Right ventricle myocardium superior (tissue), 1 donor: Measurements from ENCODE around the gene S1PR3. TPM values are rescaled to one million over a fixed set of nuclear protein-coding genes. Genes with fewer than 3 reads are reported as not detected.

ENCODE experiments used
- ATAC-seq: fragments of 200-7000 bp; cut with Tn5 transposase; one replicate; pipeline ENCODE4 v1.9.1; 2020; ENCODE audit warnings: mild to moderate bottlenecking; ENCODE audit not compliant: poor library complexity
- DNase-seq: peaks from one replicate; pipeline ENCODE4 v3.0.0-alpha.2; 2020
- intact Hi-C: fragments of 100-400 bp; cut with DNase I; formaldehyde crosslinking; loops from one replicate; pipeline ENCODE4 v1.11.2; 2022
- total RNA-seq: library from RNA; stranded (reverse); fragmentation: NEBNext Ultra II Directional; extraction: Animal tissue kit (Norgen Biotek cat#: 25700); gene quantifications from one replicate; pipeline ENCODE4 v1.2.1, GENCODE V29; 2021
- donor health status: DM: no; HTN: yes; CAD: no; lungs with severe emphysema.

Gene S1PR3
- total RNA-seq, 1 donor from 2014 or later: 28.2 TPM

DNA sequence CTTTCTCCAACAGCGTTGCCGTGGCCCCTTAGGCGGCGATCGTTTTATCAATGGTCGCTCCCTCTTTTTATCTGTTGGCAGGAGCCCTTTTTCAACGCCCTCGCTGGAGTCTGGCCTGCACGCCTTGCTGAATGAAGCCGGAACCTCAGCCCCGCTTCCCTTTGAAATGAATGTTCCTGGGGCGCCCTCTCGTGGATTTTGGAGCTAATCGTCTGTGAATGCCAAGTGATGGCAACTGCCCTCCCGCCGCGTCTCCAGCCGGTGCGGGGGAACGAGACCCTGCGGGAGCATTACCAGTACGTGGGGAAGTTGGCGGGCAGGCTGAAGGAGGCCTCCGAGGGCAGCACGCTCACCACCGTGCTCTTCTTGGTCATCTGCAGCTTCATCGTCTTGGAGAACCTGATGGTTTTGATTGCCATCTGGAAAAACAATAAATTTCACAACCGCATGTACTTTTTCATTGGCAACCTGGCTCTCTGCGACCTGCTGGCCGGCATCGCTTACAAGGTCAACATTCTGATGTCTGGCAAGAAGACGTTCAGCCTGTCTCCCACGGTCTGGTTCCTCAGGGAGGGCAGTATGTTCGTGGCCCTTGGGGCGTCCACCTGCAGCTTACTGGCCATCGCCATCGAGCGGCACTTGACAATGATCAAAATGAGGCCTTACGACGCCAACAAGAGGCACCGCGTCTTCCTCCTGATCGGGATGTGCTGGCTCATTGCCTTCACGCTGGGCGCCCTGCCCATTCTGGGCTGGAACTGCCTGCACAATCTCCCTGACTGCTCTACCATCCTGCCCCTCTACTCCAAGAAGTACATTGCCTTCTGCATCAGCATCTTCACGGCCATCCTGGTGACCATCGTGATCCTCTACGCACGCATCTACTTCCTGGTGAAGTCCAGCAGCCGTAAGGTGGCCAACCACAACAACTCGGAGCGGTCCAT is 10.0 kb downstream of the S1PR3 start:
- ATAC-seq (peak; percentile 76), DNase-seq (peak; percentile 92)
- intact Hi-C loops: loop anchor here (2.0 kb wide), 1 partner anchor 408 kb away; no protein-coding TSS in a partner anchor

DNA sequence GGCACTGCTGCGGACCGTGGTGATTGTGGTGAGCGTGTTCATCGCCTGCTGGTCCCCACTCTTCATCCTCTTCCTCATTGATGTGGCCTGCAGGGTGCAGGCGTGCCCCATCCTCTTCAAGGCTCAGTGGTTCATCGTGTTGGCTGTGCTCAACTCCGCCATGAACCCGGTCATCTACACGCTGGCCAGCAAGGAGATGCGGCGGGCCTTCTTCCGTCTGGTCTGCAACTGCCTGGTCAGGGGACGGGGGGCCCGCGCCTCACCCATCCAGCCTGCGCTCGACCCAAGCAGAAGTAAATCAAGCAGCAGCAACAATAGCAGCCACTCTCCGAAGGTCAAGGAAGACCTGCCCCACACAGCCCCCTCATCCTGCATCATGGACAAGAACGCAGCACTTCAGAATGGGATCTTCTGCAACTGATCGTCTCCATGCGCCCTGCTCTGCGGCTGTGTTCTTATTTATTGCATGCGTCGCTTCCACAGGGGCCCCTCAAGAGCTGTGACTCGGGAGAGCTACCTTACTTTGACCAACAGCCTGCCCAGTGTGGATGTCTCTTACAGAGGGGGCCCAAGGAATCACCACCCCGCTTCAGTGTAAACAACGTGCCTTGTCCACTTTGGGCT is 10.8 kb downstream of the S1PR3 start:
- intact Hi-C loops: loop anchor here (2.0 kb wide), 1 partner anchor 409 kb away; no protein-coding TSS in a partner anchor
- DNase-seq (no peak), ATAC-seq (no peak)

DNA sequence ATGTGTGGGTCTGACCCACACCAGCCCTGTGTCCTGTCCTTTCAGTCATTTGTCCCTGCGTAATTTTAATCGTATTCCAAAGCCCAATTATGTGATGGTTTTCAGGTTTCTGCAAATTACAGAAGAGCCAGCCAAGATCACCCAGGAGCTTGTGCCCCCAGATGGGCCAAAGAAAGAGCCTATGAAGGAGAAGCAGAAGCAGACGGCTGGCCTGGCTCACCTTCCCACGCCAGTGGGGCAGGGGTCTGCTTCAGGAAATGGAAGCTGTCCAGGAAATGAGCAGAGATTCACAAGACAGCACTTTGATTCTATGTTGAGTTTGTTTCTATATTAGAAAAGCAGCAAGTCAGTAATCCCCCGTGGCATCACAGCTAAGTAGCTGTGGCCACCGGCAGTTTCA is 11.7 kb downstream of the S1PR3 start:
- intact Hi-C loops: no loop called here
- no peak for DNase-seq

DNA sequence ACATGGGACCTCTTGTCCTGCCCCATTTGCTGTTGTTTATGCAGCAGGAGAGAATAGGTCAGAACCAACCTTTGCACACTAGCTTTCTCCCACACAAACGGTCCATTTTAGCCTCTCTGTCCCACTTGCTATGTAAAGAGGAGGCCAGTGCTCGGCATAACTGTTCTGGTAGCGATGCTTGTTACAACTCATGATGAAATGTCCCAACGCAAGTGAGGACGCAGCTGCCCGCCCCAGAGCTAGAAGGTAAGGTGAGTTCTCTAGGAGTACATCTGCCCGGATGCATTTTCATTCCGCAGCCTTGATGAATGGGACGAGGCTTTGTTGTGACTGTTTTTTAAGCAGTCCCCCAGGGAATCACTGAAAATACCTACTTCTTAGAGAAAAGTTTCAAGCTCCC is 14.1 kb downstream of the S1PR3 start:
- ATAC-seq: no peak
- DNase-seq: no peak
- intact Hi-C loops: no loop called here

More for the DNA sequence above, 11.7 kb downstream of the S1PR3 start:
- no peak for ATAC-seq

DNA sequence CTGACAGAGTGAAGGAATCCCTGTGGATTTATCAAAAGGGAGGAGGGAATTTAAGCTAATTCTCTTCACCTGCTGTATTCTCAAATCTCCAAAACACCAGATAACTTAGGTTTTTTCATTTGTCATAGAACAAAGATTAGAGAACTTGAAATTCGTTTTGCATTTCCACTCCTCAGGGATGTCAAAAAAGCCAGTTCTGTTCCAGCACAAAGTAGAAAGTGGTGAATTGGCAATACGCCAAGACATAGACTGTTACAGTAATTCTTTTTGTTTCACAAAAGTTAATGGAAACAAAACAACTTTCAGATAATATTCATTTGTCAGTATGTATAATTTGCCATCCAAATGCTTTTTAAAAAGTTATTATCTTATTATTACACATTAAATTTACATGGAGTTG is 15.0 kb downstream of the S1PR3 start:
- DNase-seq (no peak), ATAC-seq (no peak)
- intact Hi-C loops: no loop called here

DNA sequence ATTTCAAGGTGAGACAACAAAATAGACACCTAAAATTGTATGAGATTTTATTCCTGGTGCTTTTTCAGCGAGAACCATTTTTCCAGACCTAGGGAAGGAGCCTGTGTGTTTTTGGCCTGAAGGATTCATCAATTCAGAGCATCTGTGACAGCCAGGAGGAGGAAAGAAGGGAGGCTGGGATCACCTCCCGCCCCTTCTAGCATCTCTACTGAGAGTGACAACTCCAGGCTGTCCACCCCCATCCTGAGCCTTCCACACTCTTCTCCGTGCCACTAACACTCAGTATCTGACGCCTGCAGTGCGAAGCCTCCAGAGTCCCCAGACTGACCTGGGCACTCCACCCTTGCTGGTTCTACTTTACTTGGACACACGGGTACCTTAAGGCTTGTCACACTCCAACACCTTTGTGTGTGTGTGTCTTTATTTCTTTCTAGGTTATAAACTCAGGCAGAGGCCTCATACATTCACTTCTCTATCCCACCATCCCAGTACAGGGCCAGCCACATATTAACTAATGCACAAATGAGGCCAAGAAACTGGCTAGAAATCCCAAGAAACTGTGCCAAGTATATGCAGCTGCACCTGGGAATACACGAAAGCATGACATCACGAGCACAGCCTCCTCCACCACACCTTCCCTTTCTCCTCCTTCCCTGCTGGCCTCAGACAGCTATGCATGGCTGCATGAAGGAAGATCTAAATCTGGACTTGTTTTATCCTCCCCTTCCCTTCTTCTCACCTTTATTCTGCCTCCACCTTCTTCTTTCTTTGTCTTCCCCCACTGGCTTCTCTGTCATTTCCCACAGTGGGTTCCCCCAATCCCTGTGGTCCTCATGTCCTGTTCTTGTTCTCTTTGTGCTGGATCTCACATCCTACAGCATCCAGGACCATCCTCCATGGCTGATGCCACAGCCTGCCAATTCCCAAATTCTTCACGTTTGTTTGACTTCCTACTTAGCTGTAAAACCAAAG is 16.0 kb downstream of the S1PR3 start:
- no peak for DNase-seq
- no peak for ATAC-seq
- intact Hi-C loops: no loop called here

DNA sequence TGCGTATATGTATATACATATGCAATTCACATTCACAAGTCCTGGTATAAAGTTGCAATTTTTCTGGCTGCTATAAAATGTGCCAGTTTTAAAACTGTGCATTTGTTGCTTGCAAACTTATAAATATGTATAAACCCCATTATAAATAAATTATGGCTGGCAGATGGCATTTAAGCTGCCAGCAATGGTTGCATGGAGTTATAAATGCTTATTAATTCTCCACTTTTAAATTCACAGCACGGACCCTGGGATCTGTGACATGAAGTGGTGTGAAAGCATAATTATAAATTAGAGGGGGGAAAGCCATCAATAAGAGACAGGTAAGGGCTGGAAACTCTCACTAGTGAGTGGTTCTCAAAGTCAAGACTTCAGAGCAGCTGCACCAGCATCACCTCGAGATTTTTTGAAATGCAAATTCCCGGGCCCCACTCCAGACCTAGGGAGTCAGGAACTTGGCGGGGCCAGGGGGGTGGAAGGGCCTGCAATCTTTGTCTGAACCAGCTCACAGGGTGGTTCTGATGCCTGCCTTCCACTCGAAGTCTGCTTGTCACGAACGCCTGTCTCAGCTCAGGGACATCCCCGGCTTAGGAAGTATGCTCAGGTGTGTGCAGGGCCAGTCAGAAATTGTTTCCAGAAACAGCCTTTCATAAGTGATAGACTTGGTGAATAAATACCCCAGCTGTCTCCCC is 16.9 kb downstream of the S1PR3 start:
- DNase-seq (no peak), ATAC-seq (no peak)
- intact Hi-C loops: no loop called here

DNA sequence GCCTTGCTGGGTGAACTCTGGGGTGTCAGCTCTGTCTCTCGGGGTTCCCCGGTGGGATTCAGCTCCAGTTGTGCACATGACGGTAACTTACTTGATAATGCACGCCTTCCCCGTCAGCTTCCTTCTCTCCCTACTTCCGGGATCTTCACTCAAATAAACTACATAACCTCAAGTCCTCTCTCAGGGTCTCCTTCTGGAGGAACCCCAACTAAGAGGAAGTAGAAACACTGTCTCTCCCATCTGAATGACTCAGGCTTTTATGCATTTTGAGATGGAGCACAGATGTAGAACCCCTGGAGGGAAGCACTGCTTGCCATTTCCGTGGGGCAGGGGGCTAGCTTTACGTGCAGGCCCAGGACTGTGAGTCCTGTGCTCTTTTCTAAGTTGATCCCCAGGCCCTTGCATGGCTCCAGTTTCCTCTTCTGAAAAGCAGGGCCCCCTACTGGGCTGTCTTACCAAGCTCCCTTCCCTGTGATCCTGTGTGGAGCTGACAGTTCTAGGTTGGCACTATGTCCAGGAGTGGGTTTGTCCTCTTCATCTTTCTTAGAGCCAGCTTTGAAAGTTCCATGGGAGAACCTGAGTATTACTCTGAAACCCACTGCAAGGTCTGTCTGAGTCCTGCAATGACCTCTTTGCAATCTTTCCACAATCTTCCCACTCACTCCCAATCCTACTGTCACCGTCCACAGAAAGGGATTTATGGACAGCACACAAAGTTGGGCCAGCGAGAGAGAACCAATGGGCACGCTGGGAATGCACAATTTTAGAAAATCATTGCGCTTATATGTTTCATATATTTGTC is 17.7 kb downstream of the S1PR3 start:
- ATAC-seq: no peak
- intact Hi-C loops: no loop called here
- no peak for DNase-seq

DNA sequence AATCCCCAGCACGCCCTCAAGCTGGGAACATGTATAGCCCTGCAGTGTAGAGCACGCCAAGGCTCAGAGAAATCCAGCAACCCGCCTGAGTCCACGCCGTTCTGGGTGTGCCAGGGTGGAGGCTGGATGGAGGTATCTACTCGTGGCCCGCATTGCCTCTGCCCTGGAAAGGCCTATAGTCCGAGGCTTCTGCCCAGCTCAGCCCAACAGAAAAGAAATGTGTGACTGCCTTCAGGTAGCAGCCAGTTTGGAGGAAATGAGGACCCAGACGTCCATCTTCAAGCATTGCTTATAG is 18.2 kb downstream of the S1PR3 start:
- no peak for DNase-seq
- intact Hi-C loops: no loop called here
- ATAC-seq: no peak

DNA sequence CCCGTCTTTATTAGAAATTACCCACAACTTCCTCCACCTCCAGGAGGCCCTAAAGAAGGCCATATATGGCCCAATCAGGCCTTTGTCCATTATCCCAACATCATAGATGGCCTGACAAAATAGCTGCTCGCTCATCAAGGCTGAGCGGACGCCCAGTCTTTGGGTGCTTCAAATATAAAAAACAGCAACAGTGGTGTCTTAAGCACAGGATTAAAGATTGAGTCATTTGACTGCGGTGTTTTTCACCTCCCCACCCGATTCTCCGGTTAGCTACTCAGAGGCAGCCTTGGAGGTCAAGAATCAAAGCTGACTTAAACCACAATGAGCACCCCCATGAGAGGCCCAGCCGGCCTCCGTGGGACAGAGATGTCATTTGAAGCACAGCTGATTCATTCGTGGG is 18.8 kb downstream of the S1PR3 start:
- ATAC-seq: no peak
- DNase-seq: no peak
- intact Hi-C loops: no loop called here

DNA sequence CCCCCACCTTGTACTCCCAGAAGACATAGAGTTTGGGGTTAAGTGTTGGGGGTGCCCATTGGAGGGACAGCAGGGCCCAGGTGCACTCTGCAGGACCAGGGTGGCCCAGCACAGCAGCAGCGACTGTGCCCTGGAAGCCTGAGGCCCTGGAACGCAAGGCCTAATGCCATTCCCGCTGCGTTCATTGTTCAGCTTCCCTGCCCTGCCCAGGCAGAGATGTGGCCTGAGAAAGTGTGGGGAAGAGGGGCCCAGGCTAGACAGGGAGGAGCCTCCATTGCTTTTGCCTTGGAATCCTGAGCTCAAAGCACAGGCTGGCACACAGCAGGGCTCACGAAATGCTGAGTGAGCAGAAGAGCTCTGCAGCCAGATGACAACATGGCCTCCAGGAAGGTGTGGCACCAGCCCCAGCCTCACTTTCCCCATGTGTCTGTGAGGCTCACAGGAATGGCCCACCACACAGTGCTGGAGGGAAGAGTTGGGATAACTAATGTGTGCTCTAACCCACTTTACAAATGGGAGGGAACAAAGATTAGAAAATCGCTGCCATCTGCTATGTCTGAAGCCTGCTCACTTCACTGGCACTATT is 19.4 kb downstream of the S1PR3 start:
- DNase-seq (no peak), ATAC-seq (no peak)
- intact Hi-C loops: no loop called here

DNA sequence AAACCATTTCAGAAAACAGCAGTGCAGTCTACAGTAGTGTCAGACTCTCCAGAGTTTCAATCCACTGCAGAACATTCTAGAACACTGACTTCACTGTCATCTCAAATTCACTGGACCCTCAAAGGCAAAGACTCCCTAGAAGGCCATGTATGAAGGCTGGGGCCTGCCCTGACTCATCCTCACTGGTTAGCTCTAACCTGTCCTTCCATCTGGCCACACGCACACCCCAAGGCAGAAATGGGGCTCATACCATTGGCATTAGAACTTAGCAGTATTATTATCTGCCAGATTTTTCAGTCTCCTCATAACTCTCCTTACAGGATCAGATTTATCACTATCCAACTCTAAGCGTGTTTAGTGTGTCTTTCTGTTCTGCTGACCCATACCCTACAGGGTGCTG is 20.4 kb downstream of the S1PR3 start:
- ATAC-seq (no peak), DNase-seq (no peak)
- intact Hi-C loops: no loop called here

DNA sequence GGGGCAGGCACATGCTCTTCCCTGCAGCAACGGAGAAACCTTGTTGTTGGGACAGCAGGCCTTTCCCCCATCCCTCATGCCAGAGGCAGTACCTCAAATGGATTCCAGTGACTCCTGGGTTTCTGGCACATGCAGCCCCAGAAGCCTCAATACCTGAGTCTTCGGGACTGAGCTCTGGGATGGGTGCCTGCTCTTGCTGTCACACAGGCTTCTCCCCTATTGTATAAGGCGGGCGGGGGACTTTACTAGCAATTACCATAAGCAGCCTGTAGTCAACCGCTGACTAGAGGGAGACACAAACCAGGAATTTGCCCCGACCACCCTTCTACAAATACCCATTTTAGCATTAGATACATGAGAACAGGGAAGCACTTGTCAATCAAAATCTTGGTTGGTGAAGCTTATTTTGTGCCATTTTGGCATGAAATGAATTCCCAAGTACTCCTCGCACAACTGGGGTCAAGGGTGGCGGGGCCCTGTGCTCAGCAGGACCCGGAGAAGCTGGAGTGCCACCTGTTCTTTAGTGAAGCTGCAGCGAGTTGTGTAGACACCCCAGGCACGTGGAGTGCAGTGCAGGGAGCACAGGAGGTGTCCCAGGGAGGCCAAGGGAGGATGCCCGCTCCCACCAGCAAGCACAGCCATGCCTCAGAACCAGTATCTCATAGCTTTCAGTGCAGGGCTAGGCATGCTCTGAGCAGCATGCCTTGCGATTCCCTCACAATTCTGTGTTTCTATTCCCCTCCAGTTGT is 21.2 kb downstream of the S1PR3 start:
- intact Hi-C loops: no loop called here
- DNase-seq: no peak
- ATAC-seq: no peak

DNA sequence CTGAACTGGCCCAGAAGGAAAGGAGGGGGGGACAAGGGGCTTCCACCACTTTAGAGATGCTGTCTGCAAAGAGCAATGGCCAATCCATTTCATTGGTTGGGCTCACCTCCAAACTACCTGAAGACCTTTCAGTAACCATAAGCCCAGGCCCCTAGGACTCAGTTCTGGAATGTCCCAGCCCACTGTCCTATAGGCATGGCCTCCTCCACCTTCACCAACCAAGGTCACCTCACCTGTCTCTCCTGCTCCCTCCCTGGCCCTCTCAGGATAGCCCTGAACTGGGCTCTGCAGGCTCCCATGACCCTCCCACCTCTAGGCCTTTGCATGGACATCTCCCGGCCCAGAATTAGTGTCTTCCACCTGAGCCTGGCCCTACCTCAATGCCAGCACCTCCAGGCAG is 22.4 kb downstream of the S1PR3 start:
- intact Hi-C loops: no loop called here
- ATAC-seq (no peak), DNase-seq (no peak)

DNA sequence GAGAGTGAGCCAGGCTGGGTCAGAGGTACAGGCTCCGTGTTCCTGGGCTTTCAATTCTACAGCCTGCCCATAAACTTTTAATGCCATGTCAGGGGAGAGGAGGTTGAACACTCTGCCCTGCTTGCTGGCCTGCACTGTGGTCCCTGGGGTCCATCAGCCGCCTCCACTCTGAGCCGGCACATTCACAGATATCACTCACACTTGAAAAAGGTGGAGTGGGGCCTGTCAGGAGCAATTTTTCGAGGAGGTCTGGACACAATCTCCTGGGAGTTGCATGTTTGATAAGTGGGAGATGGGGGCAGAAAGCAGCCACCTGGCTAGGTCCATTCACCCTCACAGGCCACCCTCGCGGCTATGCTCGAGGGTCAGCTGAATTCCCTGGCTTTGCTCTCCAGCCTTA is 22.9 kb downstream of the S1PR3 start:
- DNase-seq: no peak
- no peak for ATAC-seq
- intact Hi-C loops: no loop called here

DNA sequence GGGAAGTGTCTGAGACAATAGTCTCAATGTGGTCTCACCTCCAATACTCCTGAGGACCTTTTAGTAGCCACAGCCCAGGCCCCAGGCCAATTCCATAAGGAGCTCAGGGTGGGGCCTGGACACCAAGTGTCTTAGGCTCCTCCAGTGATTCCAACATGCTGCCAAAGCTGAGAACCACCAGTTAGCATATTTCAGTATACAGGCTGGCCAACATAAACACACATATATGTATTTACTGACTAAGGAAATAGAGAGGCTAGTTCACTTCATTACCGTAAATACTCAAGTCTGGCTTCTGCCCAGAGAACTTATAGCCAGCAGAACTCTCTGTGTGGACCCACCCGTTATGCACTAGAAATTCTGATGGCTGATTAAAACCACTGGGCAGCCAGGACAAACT is 24.1 kb downstream of the S1PR3 start:
- intact Hi-C loops: no loop called here
- ATAC-seq (no peak), DNase-seq (no peak)

DNA sequence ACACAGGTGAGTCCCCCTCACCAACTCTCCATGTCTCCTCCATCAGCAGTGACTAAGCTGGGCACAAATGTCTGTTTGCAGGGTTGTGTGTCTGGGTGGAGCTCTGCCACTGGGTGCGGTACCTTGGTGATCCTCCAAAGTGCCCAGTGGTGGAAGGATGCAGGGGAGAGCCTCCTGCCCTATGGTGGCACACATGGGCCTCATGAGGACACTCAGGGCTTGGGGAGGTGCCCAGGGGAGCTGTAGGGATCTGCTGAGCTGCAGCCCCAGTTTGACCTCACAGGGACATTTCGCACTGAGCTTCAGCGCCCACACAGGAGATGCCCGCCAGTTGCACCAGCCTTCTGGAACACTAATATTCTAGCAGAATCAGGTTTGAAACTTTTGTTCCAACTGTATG is 29.5 kb downstream of the S1PR3 start:
- ATAC-seq (no peak), DNase-seq (no peak)
- intact Hi-C loops: no loop called here
